Esophagus muscularis mucosa (tissue), 3 donors: ENCODE measurements around the gene RUFY2.

Source experiments
- POLR2A ChIP-seq: fragments of 450-650 bp; IDR thresholded peaks from one replicate; pipeline ENCODE4 v1.6.1; 2017; ENCODE audit warnings: antibody characterized with exemption, moderate library complexity, mild to moderate bottlenecking, low read depth
- TF ChIP-seq, protein P1 (sequence below), 3 experiments: fragments of 200-600 bp in 2 of 3; fragments of 450-650 bp in 1 of 3; sonication (generic) in 2 of 3; IDR thresholded peaks; one replicate each; pipeline ENCODE4 v1.5.1; 2017 to 2019; ENCODE audit warnings: antibody characterized with exemption in 3 of 3, mild to moderate bottlenecking in 2 of 3, moderate library complexity in 1 of 3

DNA sequence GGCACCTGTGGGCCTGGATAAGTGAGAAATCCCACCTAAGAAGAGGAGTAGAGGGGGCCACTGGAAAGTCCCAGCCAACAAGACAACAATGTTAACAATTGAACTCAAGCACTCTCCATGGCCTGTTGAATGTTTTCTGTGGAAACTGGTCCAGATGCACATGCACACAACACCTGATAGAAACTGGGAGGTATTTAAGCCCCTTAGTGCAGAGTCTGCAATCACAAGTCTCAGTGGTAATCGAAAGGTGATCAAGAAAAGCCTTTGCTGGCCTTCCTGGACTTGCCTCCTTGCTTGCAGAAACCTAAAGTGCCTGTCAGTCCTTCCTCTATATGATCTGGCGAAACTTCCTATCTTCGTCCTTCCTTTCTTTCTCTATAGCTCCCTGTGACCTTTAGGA lies 105.8 kb downstream of the RUFY2 start:
- no peak for TF ChIP-seq POLR2A
- TF ChIP-seq, protein P1, sequence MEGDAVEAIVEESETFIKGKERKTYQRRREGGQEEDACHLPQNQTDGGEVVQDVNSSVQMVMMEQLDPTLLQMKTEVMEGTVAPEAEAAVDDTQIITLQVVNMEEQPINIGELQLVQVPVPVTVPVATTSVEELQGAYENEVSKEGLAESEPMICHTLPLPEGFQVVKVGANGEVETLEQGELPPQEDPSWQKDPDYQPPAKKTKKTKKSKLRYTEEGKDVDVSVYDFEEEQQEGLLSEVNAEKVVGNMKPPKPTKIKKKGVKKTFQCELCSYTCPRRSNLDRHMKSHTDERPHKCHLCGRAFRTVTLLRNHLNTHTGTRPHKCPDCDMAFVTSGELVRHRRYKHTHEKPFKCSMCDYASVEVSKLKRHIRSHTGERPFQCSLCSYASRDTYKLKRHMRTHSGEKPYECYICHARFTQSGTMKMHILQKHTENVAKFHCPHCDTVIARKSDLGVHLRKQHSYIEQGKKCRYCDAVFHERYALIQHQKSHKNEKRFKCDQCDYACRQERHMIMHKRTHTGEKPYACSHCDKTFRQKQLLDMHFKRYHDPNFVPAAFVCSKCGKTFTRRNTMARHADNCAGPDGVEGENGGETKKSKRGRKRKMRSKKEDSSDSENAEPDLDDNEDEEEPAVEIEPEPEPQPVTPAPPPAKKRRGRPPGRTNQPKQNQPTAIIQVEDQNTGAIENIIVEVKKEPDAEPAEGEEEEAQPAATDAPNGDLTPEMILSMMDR (IDR thresholded peaks at IDR 0.05), result no peak
